ENCODE results near the gene ADRM1.

Gene ADRM1

GRCh38 chr20:62356589-62357186 is 53.9 kb downstream of the ADRM1 start:
- H3K4me3 ChIP-seq (ENCODE audit: low read depth, low read length), result no peak overlapping the region
- no peak for DNase-seq (ENCODE audit: low read depth)
- TF ChIP-seq CTCF (conservative IDR thresholded peaks at IDR 0.05; ENCODE audit: low read depth, low read length), result no peak

GRCh38 chr20:62357187-62357667 is 54.4 kb downstream of the ADRM1 start:
- H3K4me3 ChIP-seq (ENCODE audit: low read depth, low read length), result no peak overlapping the region
- DNase-seq (ENCODE audit: low read depth), result peak; percentile 74
- no peak for TF ChIP-seq CTCF (conservative IDR thresholded peaks at IDR 0.05; ENCODE audit: low read depth, low read length)

GRCh38 chr20:62357681-62358080 is 54.9 kb downstream of the ADRM1 start:
- H3K4me3 ChIP-seq (ENCODE audit: low read depth, low read length), result no peak overlapping the region
- no peak for TF ChIP-seq CTCF (conservative IDR thresholded peaks at IDR 0.05; ENCODE audit: low read depth, low read length)
- DNase-seq (ENCODE audit: low read depth), result no peak
